ENCODE data around the gene CYYR1. TPM values are rescaled to one million over a fixed set of nuclear protein-coding genes. Genes with fewer than 3 reads are reported as not detected.

The CYYR1 gene
- polyA plus RNA-seq, 1 donor from 2014 or later = 0.62 TPM

DNA sequence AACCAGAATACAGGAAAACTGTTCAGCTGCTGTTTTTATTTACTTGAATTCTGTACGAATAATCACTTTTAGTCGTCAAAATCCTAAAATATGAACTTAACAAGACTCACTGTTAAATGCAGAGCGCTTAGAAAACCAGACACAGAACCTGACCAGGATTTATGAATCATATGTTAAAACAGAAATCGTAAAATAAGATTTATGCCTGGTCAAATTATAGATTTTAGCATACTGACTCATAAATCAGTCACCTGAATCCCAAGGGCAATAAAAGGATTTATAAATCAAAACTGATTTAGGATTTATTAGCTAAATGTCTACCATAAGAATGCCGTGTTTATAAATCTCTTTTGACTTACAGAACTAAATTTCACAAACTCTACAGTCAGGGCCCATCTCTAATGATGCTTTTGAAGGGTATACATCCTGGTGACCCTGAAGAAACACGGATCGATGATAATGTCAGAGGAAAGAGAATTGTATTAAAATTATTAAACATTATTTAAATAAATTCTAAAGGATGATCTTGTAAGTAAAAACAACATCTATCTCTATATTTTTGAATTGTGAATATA lies 28.8 kb downstream of the CYYR1 start:
- Histone ChIP-seq H3K27me3 (ENCODE audit: insufficient read depth, low read depth, low read length) (no peaks in the 10 kb centered on the region), H3F3A (ENCODE audit: insufficient read depth, low read length, poor library complexity, severe bottlenecking) (no peaks in the 10 kb centered on the region), H3K9ac (ENCODE audit: low read length) (no peak overlapping the region), H3K9me2 (ENCODE audit: insufficient read depth, low read length) (no peaks in the 10 kb centered on the region), H3K27ac (ENCODE audit: low read length) (no peak overlapping the region), H3K4me2 (ENCODE audit: low read length) (no peak overlapping the region), H3K36me3 (ENCODE audit: insufficient read depth, low read length) (no peaks in the 10 kb centered on the region), H2AFZ (ENCODE audit: low read depth, low read length) (no peak overlapping the region), H4K20me1 (ENCODE audit: insufficient read depth) (no peaks in the 10 kb centered on the region), H3K79me2 (replicated peaks; ENCODE audit: insufficient read depth, low read length) (peaks cover 12% of the 10 kb centered on the region), H3K9me3 (ENCODE audit: low read length) (no peaks in the 10 kb centered on the region), H3K4me3 (ENCODE audit: low read length) (no peak overlapping the region)
- no peak for TF ChIP-seq SMC3 (conservative IDR thresholded peaks at IDR 0.05; ENCODE audit: poor library complexity)
- TF ChIP-seq EZH2 (IDR thresholded peaks at IDR 0.05; ENCODE audit: borderline replicate concordance, insufficient read depth, low read length, poor library complexity, severe bottlenecking) = no peak
- TF ChIP-seq MXI1 (conservative IDR thresholded peaks at IDR 0.05; ENCODE audit: poor library complexity, severe bottlenecking) = no peak
- TF ChIP-seq, protein P1, sequence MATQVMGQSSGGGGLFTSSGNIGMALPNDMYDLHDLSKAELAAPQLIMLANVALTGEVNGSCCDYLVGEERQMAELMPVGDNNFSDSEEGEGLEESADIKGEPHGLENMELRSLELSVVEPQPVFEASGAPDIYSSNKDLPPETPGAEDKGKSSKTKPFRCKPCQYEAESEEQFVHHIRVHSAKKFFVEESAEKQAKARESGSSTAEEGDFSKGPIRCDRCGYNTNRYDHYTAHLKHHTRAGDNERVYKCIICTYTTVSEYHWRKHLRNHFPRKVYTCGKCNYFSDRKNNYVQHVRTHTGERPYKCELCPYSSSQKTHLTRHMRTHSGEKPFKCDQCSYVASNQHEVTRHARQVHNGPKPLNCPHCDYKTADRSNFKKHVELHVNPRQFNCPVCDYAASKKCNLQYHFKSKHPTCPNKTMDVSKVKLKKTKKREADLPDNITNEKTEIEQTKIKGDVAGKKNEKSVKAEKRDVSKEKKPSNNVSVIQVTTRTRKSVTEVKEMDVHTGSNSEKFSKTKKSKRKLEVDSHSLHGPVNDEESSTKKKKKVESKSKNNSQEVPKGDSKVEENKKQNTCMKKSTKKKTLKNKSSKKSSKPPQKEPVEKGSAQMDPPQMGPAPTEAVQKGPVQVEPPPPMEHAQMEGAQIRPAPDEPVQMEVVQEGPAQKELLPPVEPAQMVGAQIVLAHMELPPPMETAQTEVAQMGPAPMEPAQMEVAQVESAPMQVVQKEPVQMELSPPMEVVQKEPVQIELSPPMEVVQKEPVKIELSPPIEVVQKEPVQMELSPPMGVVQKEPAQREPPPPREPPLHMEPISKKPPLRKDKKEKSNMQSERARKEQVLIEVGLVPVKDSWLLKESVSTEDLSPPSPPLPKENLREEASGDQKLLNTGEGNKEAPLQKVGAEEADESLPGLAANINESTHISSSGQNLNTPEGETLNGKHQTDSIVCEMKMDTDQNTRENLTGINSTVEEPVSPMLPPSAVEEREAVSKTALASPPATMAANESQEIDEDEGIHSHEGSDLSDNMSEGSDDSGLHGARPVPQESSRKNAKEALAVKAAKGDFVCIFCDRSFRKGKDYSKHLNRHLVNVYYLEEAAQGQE (IDR thresholded peaks at IDR 0.05; ENCODE audit: borderline replicate concordance) = no peak
- no peak for TF ChIP-seq RAD21 (conservative IDR thresholded peaks at IDR 0.05)
- no peak for TF ChIP-seq EP300 (conservative IDR thresholded peaks at IDR 0.05; ENCODE audit: poor library complexity, severe bottlenecking)
- TF ChIP-seq, protein P2, sequence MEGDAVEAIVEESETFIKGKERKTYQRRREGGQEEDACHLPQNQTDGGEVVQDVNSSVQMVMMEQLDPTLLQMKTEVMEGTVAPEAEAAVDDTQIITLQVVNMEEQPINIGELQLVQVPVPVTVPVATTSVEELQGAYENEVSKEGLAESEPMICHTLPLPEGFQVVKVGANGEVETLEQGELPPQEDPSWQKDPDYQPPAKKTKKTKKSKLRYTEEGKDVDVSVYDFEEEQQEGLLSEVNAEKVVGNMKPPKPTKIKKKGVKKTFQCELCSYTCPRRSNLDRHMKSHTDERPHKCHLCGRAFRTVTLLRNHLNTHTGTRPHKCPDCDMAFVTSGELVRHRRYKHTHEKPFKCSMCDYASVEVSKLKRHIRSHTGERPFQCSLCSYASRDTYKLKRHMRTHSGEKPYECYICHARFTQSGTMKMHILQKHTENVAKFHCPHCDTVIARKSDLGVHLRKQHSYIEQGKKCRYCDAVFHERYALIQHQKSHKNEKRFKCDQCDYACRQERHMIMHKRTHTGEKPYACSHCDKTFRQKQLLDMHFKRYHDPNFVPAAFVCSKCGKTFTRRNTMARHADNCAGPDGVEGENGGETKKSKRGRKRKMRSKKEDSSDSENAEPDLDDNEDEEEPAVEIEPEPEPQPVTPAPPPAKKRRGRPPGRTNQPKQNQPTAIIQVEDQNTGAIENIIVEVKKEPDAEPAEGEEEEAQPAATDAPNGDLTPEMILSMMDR (IDR thresholded peaks at IDR 0.05; ENCODE audit: poor library complexity, severe bottlenecking) = no peak
- TF ChIP-seq POLR2AphosphoS5 (IDR thresholded peaks at IDR 0.05) = no peak
- TF ChIP-seq TAF1 (IDR thresholded peaks at IDR 0.05; ENCODE audit: low read depth) = no peak

DNA sequence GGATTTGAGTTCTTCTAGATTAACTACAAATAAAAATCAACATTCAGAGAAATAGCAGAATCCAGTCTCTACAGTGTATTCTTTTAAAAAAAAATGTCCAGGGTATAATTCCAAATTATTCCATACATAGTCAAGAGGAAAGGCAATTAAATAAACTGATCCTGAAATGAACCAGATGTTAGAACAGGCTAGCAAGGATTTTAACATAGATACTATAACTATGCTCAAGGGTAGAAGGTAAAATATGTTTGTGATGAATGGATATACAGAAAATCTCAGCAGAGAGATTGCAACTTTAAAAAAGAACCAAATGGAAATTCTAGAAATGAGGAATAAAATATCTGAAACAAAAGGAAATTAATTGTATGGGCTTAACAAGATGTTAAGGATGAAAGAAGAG lies 32.4 kb downstream of the CYYR1 start:
- H4K20me1 ChIP-seq (ENCODE audit: insufficient read depth) = no peaks in the 10 kb centered on the region
- H3K27ac ChIP-seq (ENCODE audit: low read length) = no peak overlapping the region
- H3K4me2 ChIP-seq (ENCODE audit: low read length) = no peak overlapping the region
- no peak overlapping the region for H3K4me3 ChIP-seq (ENCODE audit: low read length)
- no peak overlapping the region for H2AFZ ChIP-seq (ENCODE audit: low read depth, low read length)
- no peaks in the 10 kb centered on the region for H3K9me3 ChIP-seq (ENCODE audit: low read length)
- no peaks in the 10 kb centered on the region for H3K9me2 ChIP-seq (ENCODE audit: insufficient read depth, low read length)
- no peaks in the 10 kb centered on the region for H3K36me3 ChIP-seq (ENCODE audit: insufficient read depth, low read length)
- H3F3A ChIP-seq (ENCODE audit: insufficient read depth, low read length, poor library complexity, severe bottlenecking) = no peaks in the 10 kb centered on the region
- TF ChIP-seq POLR2AphosphoS5 (IDR thresholded peaks at IDR 0.05) (no peak), EZH2 (IDR thresholded peaks at IDR 0.05; ENCODE audit: borderline replicate concordance, insufficient read depth, low read length, poor library complexity, severe bottlenecking) (no peak)
- TF ChIP-seq, protein P1 (IDR thresholded peaks at IDR 0.05; ENCODE audit: borderline replicate concordance) = no peak
- no peaks in the 10 kb centered on the region for H3K27me3 ChIP-seq (ENCODE audit: insufficient read depth, low read depth, low read length)
- H3K9ac ChIP-seq (ENCODE audit: low read length) = no peak overlapping the region
- peaks cover 6% of the 10 kb centered on the region for H3K79me2 ChIP-seq (replicated peaks; ENCODE audit: insufficient read depth, low read length)

Data from neural cell (in vitro differentiated cells).